Measurements from ENCODE around the gene NIP7.

Gene NIP7

DNA sequence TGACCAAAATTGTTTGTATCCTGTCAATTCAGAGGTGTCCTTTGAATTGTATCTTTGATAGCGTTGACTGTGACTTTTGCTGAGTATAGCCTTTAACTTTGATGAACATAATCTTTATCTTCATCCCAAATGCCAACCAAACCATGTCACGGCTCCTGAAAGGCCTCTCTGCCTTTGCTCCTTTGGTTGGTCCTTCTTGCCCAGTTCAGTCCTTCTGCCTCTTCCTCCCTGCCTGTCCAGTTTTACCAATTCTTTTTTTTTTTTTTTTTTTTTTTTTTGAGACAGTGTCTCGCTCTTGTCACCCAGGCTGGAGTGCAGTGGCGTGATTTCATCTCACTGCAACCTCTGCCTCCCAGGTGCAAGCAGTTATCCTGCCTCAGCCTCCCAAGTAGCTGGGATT is 41.3 kb upstream of the NIP7 start:
- Histone ChIP-seq H2AK5ac (ENCODE audit: low read length) (no peak overlapping the region), H3K4me3 (ENCODE audit: low read length) (no peak overlapping the region), H3K4me2 (ENCODE audit: low read length) (no peak overlapping the region), H4K5ac (ENCODE audit: low read length) (no peak overlapping the region), H3K79me1 (ENCODE audit: low read length) (no peaks in the 10 kb centered on the region), H2BK5ac (ENCODE audit: low read length) (no peak overlapping the region), H3K79me2 (ENCODE audit: control insufficient read depth, insufficient read depth, low read length) (no peaks in the 10 kb centered on the region), H3K9ac (ENCODE audit: low read length) (no peak overlapping the region), H3K56ac (ENCODE audit: low read length) (no peak overlapping the region), H3K27me3 (ENCODE audit: insufficient read depth, low read length, poor library complexity) (no peaks in the 10 kb centered on the region), H3K27ac (ENCODE audit: low read depth, low read length) (no peak overlapping the region), H4K8ac (ENCODE audit: low read depth, low read length) (no peak overlapping the region), H3K18ac (ENCODE audit: low read length) (no peak overlapping the region), H3K4ac (ENCODE audit: low read depth, low read length) (no peak overlapping the region), H2BK15ac (replicated peaks; ENCODE audit: low read depth) (no peak overlapping the region), H2BK120ac (ENCODE audit: low read depth, low read length) (no peak overlapping the region), H3K36me3 (ENCODE audit: control insufficient read depth, insufficient read depth, low read length) (peaks cover 5% of the 10 kb centered on the region), H3K4me1 (ENCODE audit: control insufficient read depth, low read depth, low read length) (no peaks in the 10 kb centered on the region), H3K23ac (ENCODE audit: low read length) (no peak overlapping the region)
- no peak for DNase-seq
- no CpG with 5 or more reads among the region's 4 CpGs for WGBS (ENCODE audit: extremely low coverage, insufficient coverage, low lambda C conversion rate)

DNA sequence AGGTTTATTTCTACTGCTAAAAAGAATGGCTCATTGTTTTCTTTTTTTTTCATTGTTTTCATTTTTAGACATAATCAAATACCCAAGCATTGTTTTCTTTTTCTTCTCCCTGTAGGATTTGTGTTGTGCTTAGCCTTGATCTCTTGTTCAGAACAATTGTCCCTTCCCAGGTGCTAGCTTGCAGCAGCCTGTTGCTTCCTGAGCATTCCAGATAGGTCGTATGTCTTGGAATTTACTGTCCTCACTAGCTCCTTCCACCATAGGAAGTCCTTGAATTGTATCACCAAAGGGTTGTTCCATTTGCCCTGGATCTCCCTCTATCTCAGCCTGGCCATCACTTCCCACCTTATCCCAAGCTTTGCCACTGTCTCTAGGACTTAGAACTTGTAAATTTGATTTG is 38.4 kb upstream of the NIP7 start:
- Histone ChIP-seq H3K9ac (ENCODE audit: low read length) (no peak overlapping the region), H4K5ac (ENCODE audit: low read length) (no peak overlapping the region), H3K4me1 (ENCODE audit: control insufficient read depth, low read depth, low read length) (no peaks in the 10 kb centered on the region), H3K4me2 (ENCODE audit: low read length) (no peak overlapping the region), H4K8ac (ENCODE audit: low read depth, low read length) (no peak overlapping the region), H2BK5ac (ENCODE audit: low read length) (no peak overlapping the region), H3K4ac (ENCODE audit: low read depth, low read length) (no peak overlapping the region), H3K79me1 (ENCODE audit: low read length) (no peaks in the 10 kb centered on the region), H3K18ac (ENCODE audit: low read length) (no peak overlapping the region), H2AK5ac (ENCODE audit: low read length) (no peak overlapping the region), H3K4me3 (ENCODE audit: low read length) (no peak overlapping the region), H3K79me2 (ENCODE audit: control insufficient read depth, insufficient read depth, low read length) (no peaks in the 10 kb centered on the region), H2BK120ac (ENCODE audit: low read depth, low read length) (no peak overlapping the region), H3K56ac (ENCODE audit: low read length) (no peak overlapping the region), H3K27me3 (ENCODE audit: insufficient read depth, low read length, poor library complexity) (no peaks in the 10 kb centered on the region), H3K36me3 (ENCODE audit: control insufficient read depth, insufficient read depth, low read length) (peaks cover 6% of the 10 kb centered on the region), H3K23ac (ENCODE audit: low read length) (no peak overlapping the region), H2BK15ac (replicated peaks; ENCODE audit: low read depth) (no peak overlapping the region), H3K27ac (ENCODE audit: low read depth, low read length) (no peak overlapping the region)
- peak; percentile 44 for DNase-seq
- no CpG with 5 or more reads among the region's 1 CpG for WGBS (ENCODE audit: extremely low coverage, insufficient coverage, low lambda C conversion rate)

DNA sequence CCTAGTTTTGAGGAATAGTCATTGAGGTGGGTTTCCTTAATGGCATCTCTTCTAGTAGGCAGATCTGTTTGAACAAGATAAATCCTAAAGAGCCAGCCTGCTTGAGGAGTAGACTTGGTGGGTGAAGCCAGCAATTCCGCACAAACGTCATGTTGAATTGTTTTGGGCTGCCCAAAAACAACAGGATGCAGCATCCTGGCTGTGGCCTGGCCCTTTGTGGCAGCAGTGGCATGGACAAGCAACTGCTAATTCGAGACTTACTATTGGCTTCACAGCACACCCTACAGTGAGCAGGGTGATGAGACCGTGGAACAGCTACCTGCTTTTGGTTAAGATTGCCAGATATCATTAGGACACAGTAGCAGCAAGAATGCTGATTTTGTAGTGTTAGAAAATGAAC is 37.7 kb upstream of the NIP7 start:
- Histone ChIP-seq H3K27ac (ENCODE audit: low read depth, low read length) (no peak overlapping the region), H3K23ac (ENCODE audit: low read length) (no peak overlapping the region), H3K79me2 (ENCODE audit: control insufficient read depth, insufficient read depth, low read length) (no peaks in the 10 kb centered on the region), H2BK5ac (ENCODE audit: low read length) (no peak overlapping the region), H3K56ac (ENCODE audit: low read length) (no peak overlapping the region), H2BK15ac (replicated peaks; ENCODE audit: low read depth) (no peak overlapping the region), H3K9ac (ENCODE audit: low read length) (no peak overlapping the region), H3K27me3 (ENCODE audit: insufficient read depth, low read length, poor library complexity) (no peaks in the 10 kb centered on the region), H2BK120ac (ENCODE audit: low read depth, low read length) (no peak overlapping the region), H4K8ac (ENCODE audit: low read depth, low read length) (no peak overlapping the region), H3K4me1 (ENCODE audit: control insufficient read depth, low read depth, low read length) (no peaks in the 10 kb centered on the region), H4K5ac (ENCODE audit: low read length) (no peak overlapping the region), H2AK5ac (ENCODE audit: low read length) (no peak overlapping the region), H3K18ac (ENCODE audit: low read length) (no peak overlapping the region), H3K4ac (ENCODE audit: low read depth, low read length) (no peak overlapping the region), H3K4me2 (ENCODE audit: low read length) (no peak overlapping the region), H3K36me3 (ENCODE audit: control insufficient read depth, insufficient read depth, low read length) (peaks cover 6% of the 10 kb centered on the region), H3K4me3 (ENCODE audit: low read length) (no peak overlapping the region), H3K79me1 (ENCODE audit: low read length) (no peaks in the 10 kb centered on the region)
- no CpG with 5 or more reads among the region's 4 CpGs for WGBS (ENCODE audit: extremely low coverage, insufficient coverage, low lambda C conversion rate)
- no peak for DNase-seq

DNA sequence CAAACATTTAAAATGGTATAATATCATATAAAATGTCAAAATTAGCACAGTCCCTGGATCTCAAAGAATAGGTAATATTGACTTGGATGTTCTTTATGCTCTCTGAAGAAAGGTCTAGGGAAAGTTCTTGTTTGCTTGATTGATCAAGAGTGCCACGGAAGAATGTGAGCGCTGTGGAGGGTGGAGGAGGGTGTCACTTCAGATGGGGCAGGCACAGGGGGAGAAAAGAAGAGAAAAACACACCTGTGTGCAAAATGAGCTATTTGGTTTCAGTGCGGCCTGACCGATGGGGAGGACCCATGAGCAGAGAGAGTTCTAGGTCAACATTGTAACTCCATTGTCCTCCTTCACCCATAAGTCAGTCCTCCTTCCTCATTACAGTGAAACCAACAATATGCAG is 37.3 kb upstream of the NIP7 start:
- Histone ChIP-seq H2BK120ac (ENCODE audit: low read depth, low read length) (no peak overlapping the region), H3K4ac (ENCODE audit: low read depth, low read length) (no peak overlapping the region), H4K8ac (ENCODE audit: low read depth, low read length) (no peak overlapping the region), H3K4me2 (ENCODE audit: low read length) (no peak overlapping the region), H3K27me3 (ENCODE audit: insufficient read depth, low read length, poor library complexity) (no peaks in the 10 kb centered on the region), H3K79me2 (ENCODE audit: control insufficient read depth, insufficient read depth, low read length) (no peaks in the 10 kb centered on the region), H2BK15ac (replicated peaks; ENCODE audit: low read depth) (no peak overlapping the region), H3K18ac (ENCODE audit: low read length) (no peak overlapping the region), H3K9ac (ENCODE audit: low read length) (no peak overlapping the region), H3K4me1 (ENCODE audit: control insufficient read depth, low read depth, low read length) (no peaks in the 10 kb centered on the region), H4K5ac (ENCODE audit: low read length) (no peak overlapping the region), H2AK5ac (ENCODE audit: low read length) (no peak overlapping the region), H3K23ac (ENCODE audit: low read length) (no peak overlapping the region), H2BK5ac (ENCODE audit: low read length) (no peak overlapping the region), H3K4me3 (ENCODE audit: low read length) (no peak overlapping the region), H3K56ac (ENCODE audit: low read length) (no peak overlapping the region), H3K27ac (ENCODE audit: low read depth, low read length) (no peak overlapping the region), H3K79me1 (ENCODE audit: low read length) (no peaks in the 10 kb centered on the region), H3K36me3 (ENCODE audit: control insufficient read depth, insufficient read depth, low read length) (peaks cover 6% of the 10 kb centered on the region)
- no peak for DNase-seq
- WGBS (ENCODE audit: extremely low coverage, insufficient coverage, low lambda C conversion rate), result no CpG with 5 or more reads among the region's 4 CpGs

DNA sequence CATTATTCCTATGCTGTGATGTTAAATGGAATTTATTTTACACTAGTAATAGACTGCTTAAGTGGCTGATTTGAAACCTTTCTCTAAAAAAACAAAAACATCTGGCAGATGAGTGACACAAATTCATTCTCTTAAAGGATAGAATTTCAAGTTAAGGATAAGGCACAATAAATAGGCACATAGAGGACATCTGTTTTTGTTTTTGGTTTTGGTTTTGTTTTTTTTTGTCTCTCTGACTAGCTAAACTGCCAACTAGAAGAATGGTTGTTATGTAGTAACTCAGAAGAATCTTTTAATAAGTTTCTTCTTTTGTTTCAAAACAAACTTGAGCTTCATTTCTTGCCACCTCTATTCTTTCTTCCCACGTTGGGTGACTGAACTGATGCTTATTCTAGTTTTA is 33.5 kb upstream of the NIP7 start:
- no peak overlapping the region for H2BK120ac ChIP-seq (ENCODE audit: low read depth, low read length)
- WGBS (ENCODE audit: extremely low coverage, insufficient coverage, low lambda C conversion rate), result no CpG with 5 or more reads among the region's 1 CpG
- no peak overlapping the region for H3K4me3 ChIP-seq (ENCODE audit: low read length)
- no peak overlapping the region for H2AK5ac ChIP-seq (ENCODE audit: low read length)
- no peak overlapping the region for H4K5ac ChIP-seq (ENCODE audit: low read length)
- H3K9ac ChIP-seq (ENCODE audit: low read length), result no peak overlapping the region
- H3K18ac ChIP-seq (ENCODE audit: low read length), result no peak overlapping the region
- H3K4me2 ChIP-seq (ENCODE audit: low read length), result no peak overlapping the region
- no peak overlapping the region for H3K4ac ChIP-seq (ENCODE audit: low read depth, low read length)
- H3K56ac ChIP-seq (ENCODE audit: low read length), result no peak overlapping the region
- no peaks in the 10 kb centered on the region for H3K79me2 ChIP-seq (ENCODE audit: control insufficient read depth, insufficient read depth, low read length)
- H2BK5ac ChIP-seq (ENCODE audit: low read length), result no peak overlapping the region
- DNase-seq, result no peak
- no peaks in the 10 kb centered on the region for H3K79me1 ChIP-seq (ENCODE audit: low read length)
- peaks cover 4% of the 10 kb centered on the region for H3K36me3 ChIP-seq (ENCODE audit: control insufficient read depth, insufficient read depth, low read length)
- H2BK15ac ChIP-seq (replicated peaks; ENCODE audit: low read depth), result no peak overlapping the region
- no peaks in the 10 kb centered on the region for H3K27me3 ChIP-seq (ENCODE audit: insufficient read depth, low read length, poor library complexity)
- H3K23ac ChIP-seq (ENCODE audit: low read length), result no peak overlapping the region
- H3K4me1 ChIP-seq (ENCODE audit: control insufficient read depth, low read depth, low read length), result no peaks in the 10 kb centered on the region
- H4K8ac ChIP-seq (ENCODE audit: low read depth, low read length), result no peak overlapping the region
- H3K27ac ChIP-seq (ENCODE audit: low read depth, low read length), result no peak overlapping the region

DNA sequence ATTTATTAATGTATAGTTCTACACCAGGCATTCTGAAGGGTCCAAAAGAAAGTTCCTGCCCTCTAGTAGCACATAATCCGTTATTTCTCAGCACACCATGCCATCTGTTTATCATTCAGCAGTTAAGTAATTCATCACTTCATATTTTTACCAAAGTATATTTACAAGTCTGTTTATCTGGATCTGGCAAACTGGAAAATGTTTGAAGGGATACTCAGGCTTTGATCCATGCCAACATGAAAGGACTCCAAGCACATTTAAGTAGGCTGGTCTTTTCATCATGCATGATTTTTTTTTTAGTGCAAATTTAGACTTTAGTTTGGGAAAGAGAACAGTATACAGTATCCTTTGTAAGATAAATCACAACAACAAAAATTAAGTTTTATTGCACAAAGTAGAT is 32.5 kb upstream of the NIP7 start:
- no peak overlapping the region for H4K5ac ChIP-seq (ENCODE audit: low read length)
- H4K8ac ChIP-seq (ENCODE audit: low read depth, low read length), result no peak overlapping the region
- no peak overlapping the region for H2BK5ac ChIP-seq (ENCODE audit: low read length)
- no peak overlapping the region for H3K56ac ChIP-seq (ENCODE audit: low read length)
- no peak overlapping the region for H3K9ac ChIP-seq (ENCODE audit: low read length)
- WGBS (ENCODE audit: extremely low coverage, insufficient coverage, low lambda C conversion rate), result no CpG with 5 or more reads among the region's 1 CpG
- no peak overlapping the region for H3K23ac ChIP-seq (ENCODE audit: low read length)
- no peak overlapping the region for H3K27ac ChIP-seq (ENCODE audit: low read depth, low read length)
- no peak overlapping the region for H3K4ac ChIP-seq (ENCODE audit: low read depth, low read length)
- peaks cover 2% of the 10 kb centered on the region for H3K79me2 ChIP-seq (ENCODE audit: control insufficient read depth, insufficient read depth, low read length)
- no peaks in the 10 kb centered on the region for H3K4me1 ChIP-seq (ENCODE audit: control insufficient read depth, low read depth, low read length)
- H3K27me3 ChIP-seq (ENCODE audit: insufficient read depth, low read length, poor library complexity), result no peaks in the 10 kb centered on the region
- H3K79me1 ChIP-seq (ENCODE audit: low read length), result peaks cover 1% of the 10 kb centered on the region
- H3K4me2 ChIP-seq (ENCODE audit: low read length), result no peak overlapping the region
- no peak overlapping the region for H2AK5ac ChIP-seq (ENCODE audit: low read length)
- H3K36me3 ChIP-seq (ENCODE audit: control insufficient read depth, insufficient read depth, low read length), result peaks cover 2% of the 10 kb centered on the region
- H2BK15ac ChIP-seq (replicated peaks; ENCODE audit: low read depth), result no peak overlapping the region
- H3K18ac ChIP-seq (ENCODE audit: low read length), result no peak overlapping the region
- no peak for DNase-seq
- no peak overlapping the region for H3K4me3 ChIP-seq (ENCODE audit: low read length)
- H2BK120ac ChIP-seq (ENCODE audit: low read depth, low read length), result no peak overlapping the region

Measured in mesendoderm (in vitro differentiated cells).